ENCODE measurements around the gene OR13J1. TPM values are rescaled to one million over a fixed set of nuclear protein-coding genes. Genes with fewer than 3 reads are reported as not detected.

Gene OR13J1
- total RNA-seq, 3 donors from 2014 or later = not detected

DNA sequence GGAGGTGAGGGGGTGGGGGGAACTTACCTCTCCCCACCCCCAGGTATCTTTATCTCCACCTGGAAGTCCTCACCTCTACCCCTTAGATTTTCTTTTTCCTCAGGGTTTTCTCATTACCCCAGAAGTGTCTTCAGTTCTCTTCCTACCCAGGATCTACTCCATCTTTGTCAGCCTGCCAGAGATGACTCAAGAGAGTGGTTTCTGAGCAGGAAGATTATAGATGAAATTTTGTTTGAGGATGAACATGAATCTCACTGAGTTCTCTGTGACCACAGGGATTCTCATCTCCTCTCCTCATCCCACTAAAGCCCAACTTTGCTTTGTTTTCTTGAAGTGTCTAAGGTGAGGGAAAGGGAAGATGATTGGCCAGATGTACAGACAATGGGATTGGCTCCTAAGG is 50.1 kb downstream of the OR13J1 start:
- Mint-ChIP-seq H3K36me3 (ENCODE audit: insufficient read depth) (no peaks in the 10 kb centered on the region), H3K4me3 (no peak overlapping the region), H3K4me1 (ENCODE audit: low read depth) (peaks cover 4% of the 10 kb centered on the region), H3K27me3 (ENCODE audit: low read depth) (peaks cover 2% of the 10 kb centered on the region), H3K9me3 (no peaks in the 10 kb centered on the region)
- no peak for ATAC-seq
- DNase-seq = no peak

Other genes starting within 250 kb of the OR13J1 start
- 10 to 100 TPM; 21.8 to 23.8 (median 22.9) TPM for gene SIT1, start 219.5 kb downstream of the OR13J1 start, total RNA-seq
- over 10,000 TPM; 12,907 to 15,791 (median 13,372) TPM for gene RMRP, start 212.4 kb downstream of the OR13J1 start, total RNA-seq
- gene CCDC107, start 212.1 kb downstream of the OR13J1 start, total RNA-seq = 10 to 100 TPM; 11.1 to 12.5 (median 12.0) TPM
- 1 to 10 TPM; 1.1 to 1.2 (median 1.2) TPM for gene ARHGEF39, start 205.2 kb downstream of the OR13J1 start, total RNA-seq
- gene CA9, start 196.5 kb downstream of the OR13J1 start, total RNA-seq = under 1 TPM in 2 of 3 donors, not detected in 1; 0.24 to 0.46 TPM
- 1 to 10 TPM; 1.6 to 2.2 (median 2.2) TPM for gene TPM2, start 180.5 kb downstream of the OR13J1 start, total RNA-seq
- 100 to 1,000 TPM; 210 to 252 (median 230) TPM for gene TLN1, start 138.2 kb downstream of the OR13J1 start, total RNA-seq
- gene CREB3, start 137.7 kb downstream of the OR13J1 start, total RNA-seq = 10 to 100 TPM; 22.9 to 27.5 (median 23.6) TPM
- 10 to 100 TPM; 29.9 to 34.8 (median 33.2) TPM for gene GBA2, start 121.2 kb downstream of the OR13J1 start, total RNA-seq
- gene RGP1, start 121.1 kb downstream of the OR13J1 start, total RNA-seq = 10 to 100 TPM; 14.3 to 15.3 (median 14.6) TPM
- 1 to 10 TPM in 1 of 3 donors, under 1 TPM in 2; 0.84 to 1.4 (median 0.86) TPM for gene MSMP, start 116.1 kb downstream of the OR13J1 start, total RNA-seq
- 1 to 10 TPM; 4.4 to 5.3 (median 5.2) TPM for gene NPR2, start 78.8 kb downstream of the OR13J1 start, total RNA-seq
- gene SPAG8, start 58.1 kb downstream of the OR13J1 start, total RNA-seq = under 1 TPM; 0.27 to 0.48 (median 0.40) TPM
- 10 to 100 TPM; 28.7 to 31.9 (median 30.0) TPM for gene HINT2, start 55.4 kb downstream of the OR13J1 start, total RNA-seq
- gene FAM221B, start 41.7 kb downstream of the OR13J1 start, total RNA-seq = not detected
- 1 to 10 TPM; 1.5 to 1.9 (median 1.8) TPM for gene TMEM8B, start 41.2 kb downstream of the OR13J1 start, total RNA-seq
- gene HRCT1, start 35.8 kb upstream of the OR13J1 start, total RNA-seq = not detected
- not detected for gene SPAAR, start 39.1 kb upstream of the OR13J1 start, total RNA-seq
- not detected for gene OR2S2, start 87.8 kb upstream of the OR13J1 start, total RNA-seq
- gene RECK, start 166.5 kb upstream of the OR13J1 start, total RNA-seq = 1 to 10 TPM; 2.0 to 2.4 (median 2.0) TPM